Gastroesophageal sphincter (tissue), 4 donors: ENCODE results near the gene TAB2. TPM values are rescaled to one million over a fixed set of nuclear protein-coding genes. Genes with fewer than 3 reads are reported as not detected.

Experiments used
- ATAC-seq: fragments of 150-250 bp; one replicate; pipeline ENCODE4 v1.9.1; 2016; ENCODE audit warnings: mild to moderate bottlenecking, moderate library complexity
- H3K27ac ChIP-seq, 4 donors: fragments of 200-600 bp; sonication (generic) in 3 of 4; 1 replicate in 3 of 4; 2 replicates in 1 of 4; pipeline ENCODE4 v1.5.1; 2016 to 2019
- H3K27me3 ChIP-seq: fragments of 200-600 bp; sonication (generic); one replicate; pipeline ENCODE4 v1.5.1; 2019
- H3K36me3 ChIP-seq, 2 donors: fragments of 200-600 bp; sonication (generic); one replicate each; pipeline ENCODE4 v1.5.1; 2019; ENCODE audit warnings: control low read depth in 1 of 2
- H3K4me1 ChIP-seq, 3 donors: fragments of 200-600 bp; sonication (generic); 1 replicate in 2 of 3; 2 replicates in 1 of 3; pipeline ENCODE4 v1.5.1; 2016 to 2019; ENCODE audit warnings: control low read depth in 2 of 3
- H3K4me3 ChIP-seq, 2 donors: fragments of 200-600 bp; sonication (generic); one replicate each; pipeline ENCODE4 v1.5.1; 2019; ENCODE audit warnings: mild to moderate bottlenecking in 1 of 2, moderate library complexity in 1 of 2
- H3K9me3 ChIP-seq, 3 donors: fragments of 200-600 bp; sonication (generic); one replicate each; pipeline ENCODE4 v1.5.1; 2017 to 2019; ENCODE audit warnings: control low read depth in 2 of 3
- CTCF ChIP-seq, 4 experiments: fragments of 200-600 bp in 2 of 4; fragments of 450-650 bp in 2 of 4; sonication (generic) in 1 of 4; IDR thresholded peaks; one replicate each; pipeline ENCODE4 v1.5.1; 2017 to 2019; ENCODE audit warnings: antibody characterized with exemption in 4 of 4, mild to moderate bottlenecking in 2 of 4, moderate library complexity in 2 of 4
- EP300 ChIP-seq: sonication (generic); formaldehyde crosslinking; IDR thresholded peaks from one replicate; pipeline ENCODE4 v1.6.1; 2017; ENCODE audit warnings: antibody characterized with exemption, mild to moderate bottlenecking
- POLR2A ChIP-seq, 2 donors: fragments of 450-650 bp; IDR thresholded peaks; one replicate each; pipeline ENCODE4 v1.6.1; 2017; ENCODE audit warnings: antibody characterized with exemption in 2 of 2, mild to moderate bottlenecking in 2 of 2, moderate library complexity in 1 of 2
- POLR2AphosphoS5 ChIP-seq: sonication (generic); formaldehyde crosslinking; IDR thresholded peaks from one replicate; pipeline ENCODE4 v1.6.1; 2017; ENCODE audit warnings: antibody characterized with exemption
- WGBS, 2 donors: methylation state at CpG; one replicate each; pipeline ENCODE4 v1.1.5; 2018; ENCODE audit warnings: low coverage in 1 of 2; 5-methylcytosine and 5-hydroxymethylcytosine counted together
- total RNA-seq, 4 donors: library from RNA; depleted of rRNA; stranded (reverse); fragments of >200 nt; gene quantifications; one replicate each; pipeline ENCODE4 v1.1.0, GENCODE V29; 2016

The TAB2 gene
- total RNA-seq, 4 donors from 2014 or later, result 69.5 to 111 (median 97.0) TPM

GRCh38 chr6:149337320-149337719, 19.8 kb downstream of the TAB2 start:
- ATAC-seq, result no peak
- Histone ChIP-seq H3K9me3 (no peaks in the 10 kb centered on the region), H3K36me3 (no peaks in the 10 kb centered on the region), H3K27ac (no peak overlapping the region), H3K4me1 (peaks cover 31 to 86% (median 41%) of the 10 kb centered on the region in 3 donors), H3K4me3 (no peak overlapping the region), H3K27me3 (no peaks in the 10 kb centered on the region)
- 63 to 92% methylated on average over 1 of the region's 1 CpG for WGBS, 2 donors
- no peak for TF ChIP-seq CTCF (IDR thresholded peaks at IDR 0.05)
- TF ChIP-seq POLR2A (IDR thresholded peaks at IDR 0.05), result no peak
- TF ChIP-seq POLR2AphosphoS5, result no peak
- no peak for TF ChIP-seq EP300

- Histone ChIP-seq H3K27me3 (no peaks in the 10 kb centered on the region), H3K4me1 (peaks cover 23 to 84% (median 28%) of the 10 kb centered on the region in 3 donors), H3K4me3 (no peak overlapping the region), H3K36me3 (no peaks in the 10 kb centered on the region), H3K9me3 (no peaks in the 10 kb centered on the region), H3K27ac (no peak overlapping the region)
- 75 to 79% methylated on average over 4 of the region's 4 CpGs for WGBS, 2 donors
- ATAC-seq, result no peak
- TF ChIP-seq POLR2A (IDR thresholded peaks at IDR 0.05), result no peak
- no peak for TF ChIP-seq EP300
- no peak for TF ChIP-seq CTCF (IDR thresholded peaks at IDR 0.05)
- no peak for TF ChIP-seq POLR2AphosphoS5
These were observed 22.7 kb downstream of the TAB2 start for GRCh38 chr6:149340200-149340599.

GRCh38 chr6:149342525-149342924, 25.0 kb downstream of the TAB2 start:
- no peak overlapping the region for H3K27ac ChIP-seq
- ATAC-seq, result no peak
- TF ChIP-seq CTCF (IDR thresholded peaks at IDR 0.05) (no peak), POLR2A (IDR thresholded peaks at IDR 0.05) (no peak), POLR2AphosphoS5 (no peak), EP300 (no peak)
- no peaks in the 10 kb centered on the region for H3K36me3 ChIP-seq
- 44% methylated on average over 1 of the region's 1 CpG; no CpG with 5 or more reads in 1 of the 2 donors for WGBS, 2 donors
- H3K9me3 ChIP-seq, result no peaks in the 10 kb centered on the region
- H3K4me3 ChIP-seq, result no peak overlapping the region
- no peaks in the 10 kb centered on the region for H3K27me3 ChIP-seq
- H3K4me1 ChIP-seq, result peaks cover 10 to 71% (median 17%) of the 10 kb centered on the region in 3 donors

- no peak overlapping the region for H3K27ac ChIP-seq
- WGBS, 2 donors, result 88 to 92% methylated on average over 1 of the region's 1 CpG
- TF ChIP-seq CTCF (IDR thresholded peaks at IDR 0.05) (no peak), POLR2AphosphoS5 (no peak)
- peaks cover 10 to 61% (median 12%) of the 10 kb centered on the region in 3 donors for H3K4me1 ChIP-seq
- no peaks in the 10 kb centered on the region for H3K36me3 ChIP-seq
- no peaks in the 10 kb centered on the region for H3K9me3 ChIP-seq
- ATAC-seq, result no peak
- H3K4me3 ChIP-seq, result no peak overlapping the region
- H3K27me3 ChIP-seq, result no peaks in the 10 kb centered on the region
These were observed 26.0 kb downstream of the TAB2 start for GRCh38 chr6:149343501-149343900.

GRCh38 chr6:149346078-149346477, 28.6 kb downstream of the TAB2 start:
- WGBS, 2 donors, result 87 to 90% methylated on average over 3 of the region's 3 CpGs
- Histone ChIP-seq H3K27me3 (no peaks in the 10 kb centered on the region), H3K36me3 (no peaks in the 10 kb centered on the region), H3K27ac (no peak overlapping the region), H3K4me1 (peaks cover 10 to 50% (median 12%) of the 10 kb centered on the region in 3 donors), H3K4me3 (no peak overlapping the region), H3K9me3 (no peaks in the 10 kb centered on the region)
- ATAC-seq, result no peak
- TF ChIP-seq CTCF (IDR thresholded peaks at IDR 0.05) (no peak), POLR2A (IDR thresholded peaks at IDR 0.05) (no peak), POLR2AphosphoS5 (no peak), EP300 (no peak)
